ENCODE results near the gene YES1.
"Not testable (repeated sequence)": the region's sequence is repeated elsewhere in the genome, so short reads cannot be mapped to it uniquely, and the experiment has no call there.

Gene YES1

DNA sequence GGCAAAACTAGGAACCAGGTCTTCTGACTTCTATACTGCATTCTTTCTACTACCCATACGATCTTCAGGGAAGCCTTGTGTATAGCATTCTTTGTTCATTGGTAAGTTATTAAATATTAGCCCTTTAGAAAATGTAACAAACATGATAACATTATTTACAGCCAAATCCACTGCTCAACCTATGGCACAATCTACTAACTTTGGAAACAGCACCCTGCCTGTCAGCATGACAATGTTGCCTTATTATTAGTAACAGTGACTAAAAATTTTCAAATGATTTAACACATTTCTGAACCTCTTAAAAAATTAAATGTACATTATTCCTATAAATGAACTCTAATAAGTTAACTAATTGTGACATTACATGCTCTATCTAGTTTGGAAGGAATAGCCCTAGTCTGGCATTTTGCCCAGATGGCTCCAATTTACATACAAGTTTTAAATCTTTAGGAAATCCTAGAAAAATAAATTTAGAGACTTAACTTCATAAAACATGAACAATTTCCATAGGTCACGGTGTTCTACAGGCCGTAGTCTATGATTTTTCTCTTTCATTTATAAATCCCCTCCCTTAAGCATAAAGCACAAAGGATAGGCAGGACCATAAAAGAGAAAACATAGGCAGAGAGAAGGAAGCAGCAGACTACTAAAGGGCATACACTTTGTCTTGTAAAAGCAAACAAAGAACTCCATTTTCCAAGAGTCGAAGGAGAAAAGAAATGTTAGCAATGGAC lies 33.7 kb downstream of the YES1 start:
- no peak for DNase-seq

DNA sequence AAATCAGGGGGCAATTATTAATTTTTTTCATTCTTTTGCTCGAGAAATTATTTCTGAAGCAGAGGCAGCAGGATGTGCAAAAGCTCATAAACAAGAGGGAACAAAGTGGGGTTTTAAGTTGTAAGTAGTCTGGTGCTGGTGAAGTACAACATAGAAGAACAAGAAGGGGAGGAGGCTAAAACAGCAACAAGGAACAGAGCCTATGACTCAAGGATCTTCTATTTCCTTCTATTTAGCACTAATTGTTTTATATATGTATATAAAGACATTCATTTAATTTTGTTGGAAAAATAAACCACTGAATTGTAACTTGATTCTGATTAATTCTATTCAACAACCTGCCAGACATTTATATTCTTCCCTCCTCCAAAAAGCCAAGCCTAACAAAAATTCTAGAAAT lies 35.0 kb downstream of the YES1 start:
- no peak for DNase-seq

- not testable (repeated sequence) for DNase-seq
Observed at GRCh38 chr18:776044-776443, 36.0 kb downstream of the YES1 start.

DNA sequence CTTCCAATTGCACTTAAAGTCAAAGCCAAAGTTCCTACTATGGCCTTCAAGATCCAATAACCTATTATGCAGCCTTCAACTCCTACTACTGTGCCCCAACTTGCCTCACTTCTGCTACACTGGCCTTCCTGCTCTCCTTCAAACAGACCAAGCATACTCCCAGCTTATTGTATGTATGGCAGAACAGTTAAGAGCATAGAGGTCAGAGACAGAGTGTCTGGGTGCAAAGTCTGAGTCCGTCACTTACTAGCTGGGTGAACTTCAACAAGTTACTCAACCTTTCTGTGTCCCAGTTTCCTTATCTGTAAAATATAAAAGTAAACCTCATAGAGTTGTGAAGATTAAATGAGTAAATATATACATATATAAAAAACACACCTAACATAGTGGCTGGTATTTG lies 37.2 kb downstream of the YES1 start:
- no peak for DNase-seq

DNA sequence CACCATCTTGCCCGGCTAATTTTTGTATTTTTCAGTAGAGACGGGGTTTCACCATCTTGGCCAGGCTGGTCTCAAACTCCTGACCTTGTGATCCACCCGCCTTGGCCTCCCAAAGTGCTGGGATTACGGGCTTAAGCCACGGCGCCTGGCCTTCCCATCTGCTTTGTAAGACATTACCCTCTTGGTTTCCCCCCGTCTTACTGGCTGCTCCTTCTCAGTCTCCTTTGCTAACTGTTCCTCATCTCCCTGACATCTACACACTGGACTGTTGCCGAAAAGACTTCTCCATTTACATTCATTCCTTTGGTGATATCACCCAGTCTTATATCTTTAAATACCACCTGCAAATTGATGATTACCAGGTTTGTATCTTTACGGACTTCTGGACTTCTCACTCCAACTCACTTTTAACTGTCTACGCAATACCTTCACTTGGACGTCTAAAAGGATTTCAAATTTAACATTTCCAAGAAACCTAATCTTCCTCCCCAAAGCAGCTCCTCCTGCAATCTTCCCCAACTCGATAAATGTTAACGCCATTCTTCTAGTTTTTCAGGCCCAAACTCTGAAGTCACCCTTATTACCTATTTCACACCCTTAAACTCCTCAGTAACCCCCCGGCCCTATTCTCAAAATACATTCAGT lies 37.9 kb downstream of the YES1 start:
- DNase-seq = no peak

DNA sequence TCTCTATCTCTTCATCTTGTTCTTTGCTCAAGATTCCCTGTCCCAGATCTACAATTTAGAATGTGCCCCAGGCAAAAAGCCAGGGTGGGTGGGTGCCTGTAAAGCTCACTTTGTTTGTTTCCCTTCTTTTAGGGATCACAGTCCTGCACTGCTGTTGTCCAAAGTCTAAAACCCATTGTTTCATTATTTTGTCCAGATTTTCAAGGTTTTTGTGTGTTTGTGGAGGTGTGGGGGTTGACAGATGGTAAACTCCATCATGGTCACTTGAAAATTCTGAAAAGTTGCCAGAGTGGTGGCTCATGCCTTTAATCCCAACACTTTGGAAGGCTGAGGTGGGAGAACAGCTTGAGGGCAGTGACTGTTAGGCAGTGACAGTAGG lies 41.5 kb downstream of the YES1 start:
- DNase-seq = no peak

GRCh38 chr18:767961-768360 lies 44.1 kb downstream of the YES1 start:
- no peak for DNase-seq

DNA sequence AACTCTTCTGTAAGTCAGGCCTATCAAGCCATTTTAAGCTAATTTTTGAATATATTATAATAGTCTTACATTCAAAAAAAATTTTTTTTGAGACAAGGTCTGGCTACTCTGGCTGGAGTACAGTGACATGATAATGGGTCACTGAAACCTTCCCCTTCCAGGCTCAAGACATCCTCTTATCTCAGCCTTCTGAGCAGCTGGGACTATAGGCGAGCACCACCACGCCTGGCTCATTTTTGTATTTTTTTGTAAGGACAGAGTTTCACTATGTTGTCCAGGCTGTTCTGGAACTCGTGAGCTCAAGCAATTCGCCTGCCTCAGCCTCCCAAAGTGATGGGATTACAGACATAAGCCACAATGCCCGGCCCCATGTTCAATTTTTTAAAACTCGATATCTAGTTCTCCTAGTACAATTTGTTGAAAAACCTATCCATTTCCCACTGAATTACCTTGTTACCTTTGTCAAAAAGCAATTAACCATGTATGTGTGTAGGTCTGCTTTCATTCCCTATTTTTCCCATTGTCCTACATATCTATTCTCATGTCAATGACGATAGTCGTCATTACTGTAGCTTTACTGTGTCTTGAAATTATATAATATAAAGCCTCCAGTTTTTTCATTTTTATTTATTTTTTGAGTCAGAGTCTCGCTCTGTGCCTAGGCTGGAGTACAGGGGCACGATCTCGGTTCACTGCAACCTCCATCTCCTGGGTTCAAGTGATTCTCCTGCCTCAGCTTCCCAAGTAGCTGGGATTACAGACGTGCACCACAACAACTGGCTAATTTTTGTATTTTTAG lies 44.8 kb downstream of the YES1 start:
- no peak for DNase-seq

DNA sequence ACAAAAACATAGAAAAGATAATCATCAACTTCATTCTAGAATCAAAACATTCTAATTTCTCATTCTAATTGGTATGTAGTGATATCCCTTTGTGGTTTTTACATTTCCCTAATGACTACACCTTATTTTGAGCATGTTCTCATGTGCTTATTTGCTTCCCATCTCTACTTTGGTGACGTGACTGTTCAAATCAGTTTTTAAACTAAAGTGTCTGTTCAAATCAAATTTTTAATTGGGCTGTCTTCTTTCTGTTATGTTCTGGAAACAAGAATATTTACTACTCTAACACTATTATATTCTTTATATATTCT lies 45.5 kb downstream of the YES1 start:
- DNase-seq = no peak

DNA sequence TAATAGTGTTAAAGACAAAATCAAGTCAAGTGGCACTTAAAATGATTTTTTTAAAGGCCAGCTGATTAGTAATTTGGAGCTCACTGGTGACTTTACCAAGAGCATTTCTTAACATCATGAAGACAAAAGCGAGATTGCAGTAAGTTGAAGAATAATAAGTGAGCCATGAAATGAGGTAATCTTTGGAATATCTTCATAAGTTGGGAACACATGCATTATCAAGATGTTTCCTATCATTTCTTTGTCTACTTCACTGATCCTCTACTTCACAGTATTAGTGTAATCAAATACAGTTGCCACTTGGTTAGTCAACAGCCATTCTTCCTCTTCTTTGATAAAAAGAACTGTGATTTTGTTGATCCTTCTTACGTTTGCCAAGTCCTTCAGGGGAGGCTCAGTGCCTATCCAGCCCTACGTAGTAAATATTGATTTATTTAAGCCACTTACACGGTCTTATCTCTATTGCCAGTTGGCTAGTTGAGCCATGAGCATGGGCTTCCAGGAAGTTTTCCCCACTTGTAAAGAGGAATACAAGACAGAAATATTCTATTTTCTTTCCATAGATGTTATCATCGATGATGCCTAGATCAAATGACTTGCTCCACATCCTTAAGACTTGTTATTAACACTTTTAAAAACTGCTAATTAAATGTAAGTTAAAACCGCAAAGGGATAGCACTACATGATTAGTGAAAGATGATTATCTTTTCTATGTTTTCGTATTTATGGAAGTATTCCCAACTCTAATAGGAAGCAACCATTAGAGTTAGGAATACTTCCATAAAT lies 46.1 kb downstream of the YES1 start:
- DNase-seq = no peak

GRCh38 chr18:759864-760263 lies 52.2 kb downstream of the YES1 start:
- not testable (repeated sequence) for DNase-seq

DNA sequence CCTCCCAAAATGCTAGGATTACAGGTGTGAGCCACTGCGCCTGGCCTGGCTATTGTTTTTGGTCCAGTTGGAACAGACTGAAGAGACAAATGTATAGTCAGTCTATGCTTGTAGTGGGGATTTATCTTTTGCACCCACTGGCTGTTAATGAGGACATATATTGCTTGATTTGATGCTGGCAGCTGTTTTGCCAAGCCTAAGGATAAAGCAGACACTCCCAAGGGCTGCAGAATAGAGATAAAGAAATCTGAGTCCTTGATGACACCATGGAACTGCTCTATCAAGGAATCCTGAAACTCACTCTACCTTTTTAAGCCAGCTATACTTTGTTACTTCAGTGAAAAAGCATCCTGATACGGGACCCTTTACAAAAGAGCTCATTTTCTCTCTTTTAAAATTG lies 56.5 kb downstream of the YES1 start:
- DNase-seq = no peak

- DNase-seq = no peak
Observed at GRCh38 chr18:754656-755055, 57.4 kb downstream of the YES1 start.

- DNase-seq = no peak
Observed at GRCh38 chr18:750456-750855, 61.6 kb downstream of the YES1 start.

GRCh38 chr18:744832-745597 lies 67.0 kb downstream of the YES1 start:
- no peak for DNase-seq

GRCh38 chr18:741931-742512 lies 70.0 kb downstream of the YES1 start:
- DNase-seq = no peak

GRCh38 chr18:732371-732770 lies 79.7 kb downstream of the YES1 start:
- no peak for DNase-seq

- no peak for DNase-seq
Observed at GRCh38 chr18:731185-731584, 80.9 kb downstream of the YES1 start.

GRCh38 chr18:730692-731091 lies 81.3 kb downstream of the YES1 start:
- DNase-seq = no peak

DNA sequence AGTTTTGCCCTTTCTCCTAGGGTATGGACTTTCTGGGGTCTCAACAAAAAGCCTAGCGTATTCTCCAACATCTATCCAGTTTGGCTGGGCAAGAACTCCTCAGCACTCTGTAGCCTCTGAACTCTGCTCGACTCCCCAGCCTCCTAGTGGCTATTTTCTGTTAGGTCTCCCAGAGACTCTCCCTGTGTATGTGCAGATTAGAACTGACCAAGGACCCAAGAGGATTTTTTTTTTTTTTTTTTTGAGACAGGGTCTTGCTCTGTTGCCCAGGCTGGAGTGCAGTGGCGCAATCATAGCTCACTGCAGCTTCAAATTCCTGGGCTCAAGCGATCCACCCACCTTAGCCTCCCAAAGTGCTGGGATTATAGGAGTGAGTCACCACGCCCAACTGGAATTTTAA lies 81.9 kb downstream of the YES1 start:
- not testable (repeated sequence) for DNase-seq

DNA sequence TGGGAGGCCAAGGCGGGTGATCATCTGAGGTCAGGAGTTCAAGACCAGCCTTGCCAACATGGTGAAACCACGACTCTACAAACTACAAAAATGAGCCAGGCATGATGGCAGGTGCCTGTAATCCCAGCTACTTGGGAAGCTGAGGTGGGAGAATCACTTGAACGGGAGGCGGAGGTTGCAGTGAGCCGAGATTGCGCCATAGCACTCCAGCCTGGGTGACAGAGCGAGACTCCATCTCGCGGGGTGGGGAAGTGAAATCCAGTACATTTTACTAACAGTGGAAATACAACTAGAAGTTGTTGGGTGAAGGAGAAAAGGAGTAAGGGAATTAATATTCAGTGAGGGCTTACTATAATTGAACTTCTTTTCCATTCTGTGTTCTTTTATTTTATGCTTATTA lies 86.4 kb downstream of the YES1 start:
- DNase-seq = no peak

DNA sequence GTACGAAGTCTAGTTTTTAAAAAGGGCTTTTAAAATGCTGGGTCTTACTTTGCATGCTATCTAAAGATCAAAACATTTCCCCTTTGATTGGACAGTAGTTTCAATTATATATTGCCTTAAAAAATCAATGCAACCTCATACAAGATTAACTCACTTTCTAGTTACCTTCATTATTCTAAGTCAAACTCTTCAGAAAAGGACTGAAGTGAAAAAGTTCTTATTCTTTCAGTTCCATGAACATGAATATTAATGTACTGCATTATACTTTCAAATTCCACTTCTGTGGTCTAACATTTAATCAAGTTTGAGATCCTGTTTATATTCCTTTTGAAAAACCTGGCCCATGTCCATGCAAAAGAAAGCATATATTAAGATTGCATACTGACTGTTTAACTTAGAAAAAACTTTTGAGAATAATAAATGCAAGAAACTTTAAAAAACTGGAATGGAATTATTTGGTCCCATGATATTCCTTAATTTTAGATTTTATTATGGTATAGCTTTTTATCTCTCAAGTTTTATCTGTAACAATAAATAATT lies 88.4 kb downstream of the YES1 start:
- DNase-seq = no peak
